H9 (cell line): ENCODE measurements around the gene MRPL2. TPM values are rescaled to one million over a fixed set of nuclear protein-coding genes. Genes with fewer than 3 reads are reported as not detected.

Experiments used
- DNase-seq: peaks from one replicate; pipeline ENCODE4 v3.0.0-alpha.2; 2017
- H2AFZ ChIP-seq: one replicate; pipeline ENCODE4 v1.6.1; 2013; ENCODE audit warnings: mild to moderate bottlenecking, low read length, control low read depth, moderate library complexity
- H2AK5ac ChIP-seq: 2 replicates; pipeline ENCODE4 v1.6.1; 2013; ENCODE audit warnings: low read length, control low read depth, mixed read lengths; ENCODE audit not compliant: insufficient read length
- H2BK120ac ChIP-seq: one replicate; pipeline ENCODE4 v1.6.1; 2013; ENCODE audit warnings: low read depth, mild to moderate bottlenecking, low read length, control low read depth, inconsistent platforms; ENCODE audit not compliant: poor library complexity, severe bottlenecking
- H2BK12ac ChIP-seq: 2 replicates; pipeline ENCODE4 v1.6.1; 2013; ENCODE audit warnings: low read length, control low read depth, mixed read lengths, low read depth; ENCODE audit not compliant: insufficient read length
- H2BK15ac ChIP-seq: 2 replicates; pipeline ENCODE4 v1.6.1; 2013; ENCODE audit warnings: low read depth, low read length, control low read depth
- H2BK20ac ChIP-seq: one replicate; pipeline ENCODE4 v1.6.1; 2013; ENCODE audit warnings: low read depth, mild to moderate bottlenecking, low read length, control low read depth, inconsistent platforms; ENCODE audit not compliant: poor library complexity, severe bottlenecking
- H2BK5ac ChIP-seq: 2 replicates; pipeline ENCODE4 v1.6.1; 2013; ENCODE audit warnings: low read length, control low read depth, mixed read lengths; ENCODE audit not compliant: insufficient read length
- H3K14ac ChIP-seq: 2 replicates; pipeline ENCODE4 v1.6.1; 2013; ENCODE audit warnings: low read length, control low read depth; ENCODE audit not compliant: insufficient read depth
- H3K18ac ChIP-seq: 2 replicates; pipeline ENCODE4 v1.6.1; 2013; ENCODE audit warnings: low read depth, mild to moderate bottlenecking, mixed read lengths, low read length, control low read depth; ENCODE audit not compliant: insufficient read length
- H3K23ac ChIP-seq: 2 replicates; pipeline ENCODE4 v1.6.1; 2013; ENCODE audit warnings: low read length, control low read depth, mixed read lengths, low read depth; ENCODE audit not compliant: insufficient read length
- H3K23me2 ChIP-seq: 2 replicates; pipeline ENCODE4 v1.6.1; 2013; ENCODE audit warnings: low read depth, mild to moderate bottlenecking, mixed read lengths, low read length, control low read depth; ENCODE audit not compliant: insufficient read length, poor library complexity, severe bottlenecking
- H3K27ac ChIP-seq: 2 replicates; pipeline ENCODE4 v1.5.1; 2013; ENCODE audit warnings: low read length, control low read depth, mixed read lengths, low read depth; ENCODE audit not compliant: insufficient read length
- H3K27me3 ChIP-seq: 2 replicates; pipeline ENCODE4 v1.6.1; 2013; ENCODE audit warnings: low read length, control low read depth, inconsistent platforms; ENCODE audit not compliant: insufficient read depth
- H3K4ac ChIP-seq: 2 replicates; pipeline ENCODE4 v1.6.1; 2013; ENCODE audit warnings: low read depth, mild to moderate bottlenecking, control low read depth, inconsistent platforms, low read length, moderate library complexity
- H3K4me1 ChIP-seq: 2 replicates; pipeline ENCODE4 v1.6.1; 2013; ENCODE audit warnings: low read length, control low read depth, inconsistent platforms; ENCODE audit not compliant: insufficient read depth
- H3K4me2 ChIP-seq: 2 replicates; pipeline ENCODE4 v1.6.1; 2013; ENCODE audit warnings: low read length, control low read depth, mixed read lengths; ENCODE audit not compliant: insufficient read length, insufficient read depth
- H3K56ac ChIP-seq: 2 replicates; pipeline ENCODE4 v1.6.1; 2013; ENCODE audit warnings: low read depth, mild to moderate bottlenecking, mixed read lengths, low read length, control low read depth; ENCODE audit not compliant: insufficient read length
- H3K79me1 ChIP-seq: 2 replicates; pipeline ENCODE4 v1.6.1; 2013; ENCODE audit warnings: low read depth, mild to moderate bottlenecking, moderate library complexity, low read length, control low read depth, inconsistent platforms; ENCODE audit not compliant: insufficient read depth, poor library complexity, severe bottlenecking
- H3K79me2 ChIP-seq: 2 replicates; pipeline ENCODE4 v1.6.1; 2013; ENCODE audit warnings: low read length, control low read depth, inconsistent platforms; ENCODE audit not compliant: insufficient read depth
- H3K9ac ChIP-seq: 2 replicates; pipeline ENCODE4 v1.6.1; 2013; ENCODE audit warnings: low read length, control low read depth, mixed read lengths; ENCODE audit not compliant: insufficient read length; ENCODE audit errors: extremely low read depth
- H3K9me3 ChIP-seq: one replicate; pipeline ENCODE4 v1.6.1; 2013; ENCODE audit warnings: low read depth, low read length, inconsistent platforms; ENCODE audit not compliant: control insufficient read depth
- H3T11ph ChIP-seq: one replicate; pipeline ENCODE4 v1.6.1; 2013; ENCODE audit warnings: mild to moderate bottlenecking, low read length, control low read depth, inconsistent platforms
- H4K20me1 ChIP-seq: one replicate; pipeline ENCODE4 v1.6.1; 2013; ENCODE audit not compliant: control insufficient read depth, insufficient read length, insufficient read depth
- H4K5ac ChIP-seq: 2 replicates; pipeline ENCODE4 v1.6.1; 2013; ENCODE audit warnings: low read depth, mild to moderate bottlenecking, mixed read lengths, low read length, control low read depth; ENCODE audit not compliant: insufficient read length
- H4K8ac ChIP-seq: replicated peaks from 2 replicates; pipeline ENCODE4 v1.6.1; 2013; ENCODE audit warnings: low read length, control low read depth, mixed read lengths, low read depth; ENCODE audit not compliant: insufficient read length
- H4K91ac ChIP-seq: 2 replicates; pipeline ENCODE4 v1.6.1; 2013; ENCODE audit warnings: low read depth, mild to moderate bottlenecking, moderate library complexity, mixed read lengths, low read length, control low read depth; ENCODE audit not compliant: insufficient read length
- H3K27ac Mint-ChIP-seq, 3 experiments: 2 replicates in 2 of 3; 3 replicates in 1 of 3; pipeline ENCODE4 v1.8.0; 2020 to 2021; ENCODE audit warnings: mixed read lengths in 3 of 3, mild to moderate bottlenecking in 1 of 3, moderate library complexity in 1 of 3
- H3K27me3 Mint-ChIP-seq: 2 replicates; pipeline ENCODE4 v1.8.0; 2021; ENCODE audit warnings: low read depth, mild to moderate bottlenecking, moderate library complexity, mixed read lengths
- H3K36me3 Mint-ChIP-seq, 3 experiments: 2 replicates in 2 of 3; 3 replicates in 1 of 3; pipeline ENCODE4 v1.8.0; 2020 to 2021; ENCODE audit warnings: low read depth in 3 of 3, mixed read lengths in 3 of 3; ENCODE audit not compliant: insufficient read depth in 1 of 3
- H3K4me1 Mint-ChIP-seq, 2 experiments: 2 replicates each; pipeline ENCODE4 v1.8.0; 2020; ENCODE audit warnings: mixed read lengths in 2 of 2
- H3K4me3 Mint-ChIP-seq, 2 experiments: 2 replicates in 1 of 2; 3 replicates in 1 of 2; pipeline ENCODE4 v1.8.0; 2020 to 2021; ENCODE audit warnings: mild to moderate bottlenecking in 2 of 2, mixed read lengths in 2 of 2, moderate library complexity in 1 of 2
- H3K9me3 Mint-ChIP-seq, 2 experiments: 2 replicates in 1 of 2; 3 replicates in 1 of 2; pipeline ENCODE4 v1.8.0; 2020; ENCODE audit warnings: mild to moderate bottlenecking in 2 of 2, mixed read lengths in 2 of 2, moderate library complexity in 1 of 2
- WGBS: extraction: QIAGEN DNeasy Blood & Tissue Kit; methylation state at CpG from one replicate; pipeline ENCODE4 v1.1.7; 2013; ENCODE audit warnings: missing lambda C conversion rate, low lambda C conversion rate, mixed read lengths; ENCODE audit not compliant: insufficient read length; ENCODE audit errors: extremely low coverage; 5-methylcytosine and 5-hydroxymethylcytosine counted together
- total RNA-seq: library from RNA; stranded (reverse); gene quantifications from 2 replicates; pipeline ENCODE4 v1.2.1, GENCODE V29; 2021
- TF ChIP-seq, protein P1 (sequence below): fragments of 200-600 bp; sonication (generic); conservative IDR thresholded peaks from 3 replicates; pipeline ENCODE4 v1.8.0; 2021; ENCODE audit warnings: antibody characterized with exemption, mild to moderate bottlenecking

MRPL2 gene
- total RNA-seq, 1 experiment from 2014 or later: 74.4 TPM

GRCh38 chr6:43013843-43014433, 45.3 kb downstream of the MRPL2 start, which contains the start of the genes KLHDC3 and MEA1:
KLHDC3 (plus strand) TSS chr6:43014249; CDS start chr6:43017193, 2,944 bp downstream.
MEA1 (minus strand) TSS chr6:43013946; CDS start chr6:43013813, 133 bp downstream.
- H3K36me3 Mint-ChIP-seq: peaks cover 33 to 69% (median 68%) of the 10 kb centered on the region in 3 experiments
- peak within 1 kb of the TSS; percentile 88 to 93 (median 88); a peak in 6 of 7 replicates for H3K27ac Mint-ChIP-seq
- Histone ChIP-seq H3K79me2 (peaks cover 11% of the 10 kb centered on the region; the same call in 1 of the 2 replicates), H2BK20ac (no peak within 1 kb of the TSS), H3K18ac (peak within 1 kb of the TSS; percentile 39), H3K4me2 (peak within 1 kb of the TSS; percentile 99), H3K14ac (peak within 1 kb of the TSS; percentile 26), H3K23me2 (peaks cover 6% of the 10 kb centered on the region), H2BK15ac (no peak within 1 kb of the TSS), H3K79me1 (no peaks in the 10 kb centered on the region), H2BK12ac (no peak within 1 kb of the TSS), H3T11ph (no peak within 1 kb of the TSS), H4K20me1 (no peaks in the 10 kb centered on the region), H3K27me3 (no peaks in the 10 kb centered on the region), H3K23ac (no peak within 1 kb of the TSS), H3K4me1 (peaks cover 2% of the 10 kb centered on the region; the same call in 1 of the 2 replicates), H3K27ac (peak within 1 kb of the TSS; percentile 9), H4K91ac (no peak within 1 kb of the TSS), H3K9me3 (no peaks in the 10 kb centered on the region), H3K4ac (no peak within 1 kb of the TSS), H3K9ac (peak within 1 kb of the TSS; percentile 81), H2BK5ac (no peak within 1 kb of the TSS), H2BK120ac (no peak within 1 kb of the TSS), H3K56ac (no peak within 1 kb of the TSS), H4K8ac (no peak within 1 kb of the TSS), H2AK5ac (no peak within 1 kb of the TSS), H2AFZ (no peak within 1 kb of the TSS), H4K5ac (no peak within 1 kb of the TSS)
- H3K9me3 Mint-ChIP-seq: no peaks in the 10 kb centered on the region; a peak in 1 of 5 replicates
- WGBS: no CpG with 5 or more reads among the region's 51 CpGs
- peaks cover 22 to 33% of the 10 kb centered on the region in 2 experiments for H3K4me1 Mint-ChIP-seq
- H3K27me3 Mint-ChIP-seq: no peaks in the 10 kb centered on the region
- TF ChIP-seq, protein P1, sequence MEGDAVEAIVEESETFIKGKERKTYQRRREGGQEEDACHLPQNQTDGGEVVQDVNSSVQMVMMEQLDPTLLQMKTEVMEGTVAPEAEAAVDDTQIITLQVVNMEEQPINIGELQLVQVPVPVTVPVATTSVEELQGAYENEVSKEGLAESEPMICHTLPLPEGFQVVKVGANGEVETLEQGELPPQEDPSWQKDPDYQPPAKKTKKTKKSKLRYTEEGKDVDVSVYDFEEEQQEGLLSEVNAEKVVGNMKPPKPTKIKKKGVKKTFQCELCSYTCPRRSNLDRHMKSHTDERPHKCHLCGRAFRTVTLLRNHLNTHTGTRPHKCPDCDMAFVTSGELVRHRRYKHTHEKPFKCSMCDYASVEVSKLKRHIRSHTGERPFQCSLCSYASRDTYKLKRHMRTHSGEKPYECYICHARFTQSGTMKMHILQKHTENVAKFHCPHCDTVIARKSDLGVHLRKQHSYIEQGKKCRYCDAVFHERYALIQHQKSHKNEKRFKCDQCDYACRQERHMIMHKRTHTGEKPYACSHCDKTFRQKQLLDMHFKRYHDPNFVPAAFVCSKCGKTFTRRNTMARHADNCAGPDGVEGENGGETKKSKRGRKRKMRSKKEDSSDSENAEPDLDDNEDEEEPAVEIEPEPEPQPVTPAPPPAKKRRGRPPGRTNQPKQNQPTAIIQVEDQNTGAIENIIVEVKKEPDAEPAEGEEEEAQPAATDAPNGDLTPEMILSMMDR: no peak
- peak within 1 kb of the TSS; percentile 92 to 97 for H3K4me3 Mint-ChIP-seq
- DNase-seq: peak; percentile 100
